ENCODE results near the gene TBC1D8.

The TBC1D8 gene

GRCh38 chr2:101018934-101019333 lies 132.2 kb downstream of the TBC1D8 start:
- no peaks in the 10 kb centered on the region for H3K4me1 ChIP-seq (ENCODE audit: control insufficient read depth, insufficient read depth, low read length)
- H3K4me3 ChIP-seq (ENCODE audit: low read depth, low read length) = no peak overlapping the region
- H3K9me3 ChIP-seq (ENCODE audit: control insufficient read depth, insufficient read depth, low read length) = no peaks in the 10 kb centered on the region
- no peak overlapping the region for H3K9ac ChIP-seq (ENCODE audit: low read depth, low read length)
- no peaks in the 10 kb centered on the region for H3K27me3 ChIP-seq (ENCODE audit: control insufficient read depth, insufficient read depth, low read length)
- no peak overlapping the region for H3K27ac ChIP-seq (ENCODE audit: low read depth, low read length)
- H3K36me3 ChIP-seq (ENCODE audit: control insufficient read depth, insufficient read depth, low read length) = peaks cover 71% of the 10 kb centered on the region

- Histone ChIP-seq H3K9ac (ENCODE audit: low read depth, low read length) (no peak overlapping the region), H3K4me3 (ENCODE audit: low read depth, low read length) (no peak overlapping the region), H3K27me3 (ENCODE audit: control insufficient read depth, insufficient read depth, low read length) (no peaks in the 10 kb centered on the region), H3K9me3 (ENCODE audit: control insufficient read depth, insufficient read depth, low read length) (no peaks in the 10 kb centered on the region), H3K4me1 (ENCODE audit: control insufficient read depth, insufficient read depth, low read length) (no peaks in the 10 kb centered on the region), H3K36me3 (ENCODE audit: control insufficient read depth, insufficient read depth, low read length) (peaks cover 76% of the 10 kb centered on the region), H3K27ac (ENCODE audit: low read depth, low read length) (no peak overlapping the region)
These were observed 133.8 kb downstream of the TBC1D8 start for GRCh38 chr2:101017371-101017770.

DNA sequence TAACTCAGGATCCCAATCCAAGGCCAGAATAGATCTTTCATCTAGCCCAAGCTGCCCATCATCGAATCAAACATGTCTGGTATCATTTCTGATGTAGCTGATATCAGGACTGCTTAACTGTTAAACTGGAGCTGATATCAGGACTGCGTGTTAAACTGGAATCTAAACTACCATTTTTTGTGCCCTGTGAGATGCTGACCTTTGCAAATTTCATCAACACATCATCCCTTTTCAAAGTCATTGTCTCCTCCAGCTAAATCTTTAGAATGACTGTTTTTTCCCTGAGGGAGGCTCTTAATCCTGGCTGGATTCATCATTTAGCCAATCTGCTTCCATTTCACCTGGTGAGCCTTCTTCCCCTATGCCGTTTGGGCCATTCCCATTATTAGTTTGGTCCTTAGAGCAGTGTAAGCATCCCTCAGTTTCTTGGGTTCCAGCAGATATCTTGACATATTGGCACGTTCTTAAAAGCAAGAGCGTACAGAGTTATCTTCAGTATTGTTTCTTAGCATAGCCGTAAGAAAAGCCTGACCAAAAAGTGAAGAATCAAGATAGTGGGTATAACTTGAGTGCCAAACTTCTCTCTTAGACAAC lies 136.8 kb downstream of the TBC1D8 start:
- H3K27me3 ChIP-seq (ENCODE audit: control insufficient read depth, insufficient read depth, low read length) = no peaks in the 10 kb centered on the region
- no peaks in the 10 kb centered on the region for H3K4me1 ChIP-seq (ENCODE audit: control insufficient read depth, insufficient read depth, low read length)
- H3K9me3 ChIP-seq (ENCODE audit: control insufficient read depth, insufficient read depth, low read length) = no peaks in the 10 kb centered on the region
- no peak overlapping the region for H3K4me3 ChIP-seq (ENCODE audit: low read depth, low read length)
- peaks cover 73% of the 10 kb centered on the region for H3K36me3 ChIP-seq (ENCODE audit: control insufficient read depth, insufficient read depth, low read length)
- H3K27ac ChIP-seq (ENCODE audit: low read depth, low read length) = no peak overlapping the region
- no peak overlapping the region for H3K9ac ChIP-seq (ENCODE audit: low read depth, low read length)

- Histone ChIP-seq H3K9ac (ENCODE audit: low read depth, low read length) (no peak overlapping the region), H3K36me3 (ENCODE audit: control insufficient read depth, insufficient read depth, low read length) (peaks cover 69% of the 10 kb centered on the region), H3K4me3 (ENCODE audit: low read depth, low read length) (no peak overlapping the region), H3K27ac (ENCODE audit: low read depth, low read length) (no peak overlapping the region), H3K27me3 (ENCODE audit: control insufficient read depth, insufficient read depth, low read length) (no peaks in the 10 kb centered on the region), H3K9me3 (ENCODE audit: control insufficient read depth, insufficient read depth, low read length) (no peaks in the 10 kb centered on the region), H3K4me1 (ENCODE audit: control insufficient read depth, insufficient read depth, low read length) (0 out of 2 replicates have a peak, but pooled peaks cover 1% of the 10 kb centered on the region)
These were observed 138.4 kb downstream of the TBC1D8 start for GRCh38 chr2:101012706-101013181.

GRCh38 chr2:101012054-101012705 lies 139.0 kb downstream of the TBC1D8 start:
- Histone ChIP-seq H3K27ac (ENCODE audit: low read depth, low read length) (no peak overlapping the region), H3K4me3 (ENCODE audit: low read depth, low read length) (no peak overlapping the region), H3K36me3 (ENCODE audit: control insufficient read depth, insufficient read depth, low read length) (peaks cover 69% of the 10 kb centered on the region)

DNA sequence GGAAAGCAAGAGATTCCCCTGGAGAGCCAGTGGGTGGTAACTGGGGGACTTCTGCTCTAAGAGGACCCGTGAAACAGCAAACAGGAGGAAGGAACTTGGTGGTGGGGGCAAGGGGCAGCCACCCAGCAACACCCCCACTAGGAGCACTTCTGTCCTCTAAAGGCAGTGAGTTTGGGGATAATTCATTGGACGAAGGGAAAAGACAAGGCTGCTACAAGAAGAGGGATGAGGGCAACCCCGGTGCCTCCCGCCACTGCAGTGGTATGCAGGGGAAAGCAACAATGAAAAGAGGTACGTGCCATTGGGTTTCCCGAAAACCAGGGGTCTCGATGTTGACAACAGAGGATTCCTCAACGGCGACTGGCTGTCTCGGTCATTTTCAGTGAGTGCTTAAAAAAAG lies 140.0 kb downstream of the TBC1D8 start:
- no peak overlapping the region for H3K9ac ChIP-seq (ENCODE audit: low read depth, low read length)
- 0 out of 2 replicates have a peak, but pooled peaks cover 5% of the 10 kb centered on the region for H3K4me1 ChIP-seq (ENCODE audit: control insufficient read depth, insufficient read depth, low read length)
- no peaks in the 10 kb centered on the region for H3K27me3 ChIP-seq (ENCODE audit: control insufficient read depth, insufficient read depth, low read length)
- H3K27ac ChIP-seq (ENCODE audit: low read depth, low read length) = peak overlapping the region; percentile 80
- no peak overlapping the region for H3K4me3 ChIP-seq (ENCODE audit: low read depth, low read length)
- H3K36me3 ChIP-seq (ENCODE audit: control insufficient read depth, insufficient read depth, low read length) = peaks cover 79% of the 10 kb centered on the region
- H3K9me3 ChIP-seq (ENCODE audit: control insufficient read depth, insufficient read depth, low read length) = no peaks in the 10 kb centered on the region

More at GRCh38 chr2:101012054-101012705, 139.0 kb downstream of the TBC1D8 start:
- no peaks in the 10 kb centered on the region for H3K27me3 ChIP-seq (ENCODE audit: control insufficient read depth, insufficient read depth, low read length)
- H3K9ac ChIP-seq (ENCODE audit: low read depth, low read length) = no peak overlapping the region
- H3K4me1 ChIP-seq (ENCODE audit: control insufficient read depth, insufficient read depth, low read length) = 0 out of 2 replicates have a peak, but pooled peaks cover 5% of the 10 kb centered on the region
- H3K9me3 ChIP-seq (ENCODE audit: control insufficient read depth, insufficient read depth, low read length) = no peaks in the 10 kb centered on the region

- Histone ChIP-seq H3K36me3 (ENCODE audit: control insufficient read depth, insufficient read depth, low read length) (peaks cover 87% of the 10 kb centered on the region), H3K4me1 (ENCODE audit: control insufficient read depth, insufficient read depth, low read length) (peaks cover 10% of the 10 kb centered on the region; the same call in 1 of the 2 replicates), H3K27ac (ENCODE audit: low read depth, low read length) (peak overlapping the region; percentile 55), H3K4me3 (ENCODE audit: low read depth, low read length) (no peak overlapping the region), H3K9ac (ENCODE audit: low read depth, low read length) (no peak overlapping the region), H3K27me3 (ENCODE audit: control insufficient read depth, insufficient read depth, low read length) (no peaks in the 10 kb centered on the region), H3K9me3 (ENCODE audit: control insufficient read depth, insufficient read depth, low read length) (no peaks in the 10 kb centered on the region)
These were observed 143.5 kb downstream of the TBC1D8 start for GRCh38 chr2:101007415-101008345.

- H3K27me3 ChIP-seq (ENCODE audit: control insufficient read depth, insufficient read depth, low read length) = no peaks in the 10 kb centered on the region; the same call in 1 of the 2 replicates
- peaks cover 76% of the 10 kb centered on the region for H3K36me3 ChIP-seq (ENCODE audit: control insufficient read depth, insufficient read depth, low read length)
- H3K9me3 ChIP-seq (ENCODE audit: control insufficient read depth, insufficient read depth, low read length) = no peaks in the 10 kb centered on the region
- H3K9ac ChIP-seq (ENCODE audit: low read depth, low read length) = no peak overlapping the region
- no peak overlapping the region for H3K27ac ChIP-seq (ENCODE audit: low read depth, low read length)
- H3K4me3 ChIP-seq (ENCODE audit: low read depth, low read length) = no peak overlapping the region
- peaks cover 13% of the 10 kb centered on the region for H3K4me1 ChIP-seq (ENCODE audit: control insufficient read depth, insufficient read depth, low read length)
These were observed 145.0 kb downstream of the TBC1D8 start for GRCh38 chr2:101006065-101006715.

DNA sequence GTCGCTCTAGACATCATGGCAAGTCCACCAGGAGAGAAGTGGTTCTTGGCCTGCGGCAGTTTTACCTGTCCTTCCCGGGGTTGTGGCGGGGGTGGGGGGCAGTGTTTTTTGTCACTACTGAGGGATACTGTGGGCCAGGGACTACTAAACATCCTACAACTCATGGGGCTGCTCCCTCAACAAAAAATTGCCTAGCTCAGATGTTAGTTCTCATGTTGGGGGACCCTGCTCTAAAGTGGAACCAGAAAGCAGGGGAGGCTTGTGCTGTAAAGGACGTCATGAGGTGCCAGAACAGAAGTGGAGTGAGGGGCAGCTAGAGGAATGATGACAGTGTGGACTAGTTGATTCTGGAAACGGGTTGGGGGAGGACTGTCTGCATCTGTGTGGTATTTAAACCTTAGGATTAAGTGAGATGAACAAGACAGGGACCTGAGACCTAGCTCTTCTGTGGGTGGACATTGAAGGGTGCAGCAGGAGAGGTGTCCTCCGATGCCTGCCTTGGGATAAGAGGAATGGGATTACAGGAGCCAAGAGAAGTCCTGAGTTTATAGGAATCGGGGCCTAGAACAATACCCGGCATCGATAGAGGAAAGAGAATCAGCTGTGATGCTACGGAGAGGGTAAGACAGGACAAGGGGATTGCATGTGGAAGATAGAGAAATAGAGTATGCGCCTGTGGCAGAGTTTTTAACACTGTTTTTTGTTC lies 146.4 kb downstream of the TBC1D8 start:
- Histone ChIP-seq H3K9ac (ENCODE audit: low read depth, low read length) (0 out of 2 replicates have a peak overlapping the region, but pooled peaks have one; percentile 95), H3K27me3 (ENCODE audit: control insufficient read depth, insufficient read depth, low read length) (peaks cover 4% of the 10 kb centered on the region; the same call in 1 of the 2 replicates), H3K4me1 (ENCODE audit: control insufficient read depth, insufficient read depth, low read length) (peaks cover 13% of the 10 kb centered on the region), H3K4me3 (ENCODE audit: low read depth, low read length) (no peak overlapping the region), H3K27ac (ENCODE audit: low read depth, low read length) (peak overlapping the region; percentile 88), H3K9me3 (ENCODE audit: control insufficient read depth, insufficient read depth, low read length) (no peaks in the 10 kb centered on the region), H3K36me3 (ENCODE audit: control insufficient read depth, insufficient read depth, low read length) (peaks cover 64% of the 10 kb centered on the region)

DNA sequence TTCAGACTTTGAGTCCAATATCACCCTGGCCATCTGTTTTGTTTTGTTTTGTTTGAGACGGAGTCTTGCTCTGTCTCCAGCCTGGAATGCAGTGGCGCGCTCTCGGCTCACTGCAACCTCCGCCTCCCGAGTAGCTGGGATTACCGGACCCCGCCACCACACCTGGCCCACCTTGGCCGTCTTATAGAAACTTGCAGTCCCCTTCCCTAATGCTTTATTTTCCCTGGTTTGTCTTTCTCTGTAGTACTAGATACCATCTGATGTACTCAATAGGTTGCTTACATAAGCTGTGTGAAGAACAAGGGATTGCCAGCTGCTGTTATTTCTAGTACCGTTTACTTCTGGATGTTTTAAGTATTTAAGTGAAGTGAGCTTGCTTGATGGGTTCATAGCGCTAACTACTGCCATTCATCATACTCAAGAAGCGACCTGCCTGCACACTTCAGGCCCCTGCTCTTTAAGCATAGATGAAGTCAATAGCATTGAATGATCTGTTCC lies 147.9 kb downstream of the TBC1D8 start:
- Histone ChIP-seq H3K4me1 (ENCODE audit: control insufficient read depth, insufficient read depth, low read length) (peaks cover 13% of the 10 kb centered on the region), H3K36me3 (ENCODE audit: control insufficient read depth, insufficient read depth, low read length) (peaks cover 58% of the 10 kb centered on the region), H3K27me3 (ENCODE audit: control insufficient read depth, insufficient read depth, low read length) (peaks cover 4% of the 10 kb centered on the region; the same call in 1 of the 2 replicates), H3K9ac (ENCODE audit: low read depth, low read length) (peak overlapping the region; percentile 95), H3K9me3 (ENCODE audit: control insufficient read depth, insufficient read depth, low read length) (no peaks in the 10 kb centered on the region), H3K27ac (ENCODE audit: low read depth, low read length) (peak overlapping the region; percentile 88), H3K4me3 (ENCODE audit: low read depth, low read length) (peak overlapping the region; percentile 95)

All from HUES48 (cell line).